Measurements from ENCODE around the gene TYROBP. TPM values are rescaled to one million over a fixed set of nuclear protein-coding genes. Genes with fewer than 3 reads are reported as not detected.
A peak's percentile ranks its signal among the peaks of the same experiment; 100 is the strongest.

Gene TYROBP
- total RNA-seq, 1 experiment from 2014 or later = not detected

- H2BK15ac ChIP-seq (ENCODE audit: low read depth, low read length) = no peak overlapping the region
- no peak overlapping the region for H3K14ac ChIP-seq (ENCODE audit: insufficient read depth, low read length)
- H3K79me1 ChIP-seq (ENCODE audit: insufficient read depth, low read depth, low read length, poor library complexity, severe bottlenecking) = no peaks in the 10 kb centered on the region
- no peaks in the 10 kb centered on the region for H3K9me3 ChIP-seq (ENCODE audit: control insufficient read depth, low read depth, low read length)
- no peak overlapping the region for H2BK20ac ChIP-seq (ENCODE audit: low read depth, low read length, poor library complexity, severe bottlenecking)
- H2BK120ac ChIP-seq (ENCODE audit: low read depth, low read length, poor library complexity, severe bottlenecking) = no peak overlapping the region
- peak overlapping the region; percentile 1 for H3K9ac ChIP-seq (ENCODE audit: extremely low read depth, insufficient read length, low read length)
- no peak overlapping the region for H3K23ac ChIP-seq (ENCODE audit: insufficient read length, low read depth, low read length)
- Mint-ChIP-seq H3K9me3 (no peaks in the 10 kb centered on the region), H3K27ac (no peak overlapping the region), H3K36me3 (ENCODE audit: insufficient read depth in 1 of 3, low read depth in 3 of 3) (peaks cover 7 to 26% (median 10%) of the 10 kb centered on the region in 3 experiments; a peak in 6 of 7 replicates), H3K4me3 (peak overlapping the region; percentile 67 to 79), H3K27me3 (ENCODE audit: low read depth) (peaks cover 5% of the 10 kb centered on the region), H3K4me1 (peaks cover 26 to 27% of the 10 kb centered on the region in 2 experiments)
- no peak for TF ChIP-seq CTCF (conservative IDR thresholded peaks at IDR 0.05)
- no peak overlapping the region for H3K27ac ChIP-seq (ENCODE audit: insufficient read length, low read depth, low read length)
- no peak overlapping the region for H4K91ac ChIP-seq (ENCODE audit: insufficient read length, low read depth, low read length)
- H3K4ac ChIP-seq (ENCODE audit: low read depth, low read length) = no peak overlapping the region
- no CpG with 5 or more reads among the region's 14 CpGs for WGBS (ENCODE audit: extremely low coverage, insufficient read length, low lambda C conversion rate)
- H2AFZ ChIP-seq (ENCODE audit: low read length) = no peak overlapping the region
- H3K4me1 ChIP-seq (ENCODE audit: insufficient read depth, low read length) = peaks cover 7% of the 10 kb centered on the region; the same call in 1 of the 2 replicates
- H3T11ph ChIP-seq (ENCODE audit: low read length) = no peak overlapping the region
- H3K56ac ChIP-seq (ENCODE audit: insufficient read length, low read depth, low read length) = no peak overlapping the region
- H4K8ac ChIP-seq (replicated peaks; ENCODE audit: insufficient read length, low read depth, low read length) = no peak overlapping the region
- no peaks in the 10 kb centered on the region for H3K79me2 ChIP-seq (ENCODE audit: insufficient read depth, low read length)
- H3K18ac ChIP-seq (ENCODE audit: insufficient read length, low read depth, low read length) = no peak overlapping the region
- H3K27me3 ChIP-seq (ENCODE audit: insufficient read depth, low read length) = no peaks in the 10 kb centered on the region
- DNase-seq = no peak
- peak overlapping the region; percentile 78 for H3K4me2 ChIP-seq (ENCODE audit: insufficient read depth, insufficient read length, low read length)
- peaks cover 24% of the 10 kb centered on the region for H3K23me2 ChIP-seq (ENCODE audit: insufficient read length, low read depth, low read length, poor library complexity, severe bottlenecking)
- no peak overlapping the region for H2BK12ac ChIP-seq (ENCODE audit: insufficient read length, low read depth, low read length)
- no peak overlapping the region for H2AK5ac ChIP-seq (ENCODE audit: insufficient read length, low read length)
- H4K20me1 ChIP-seq (ENCODE audit: control insufficient read depth, insufficient read depth, insufficient read length) = no peaks in the 10 kb centered on the region
- H4K5ac ChIP-seq (ENCODE audit: insufficient read length, low read depth, low read length) = no peak overlapping the region
- H2BK5ac ChIP-seq (ENCODE audit: insufficient read length, low read length) = no peak overlapping the region
These were observed 29.5 kb upstream of the TYROBP start for GRCh38 chr19:35937345-35938281.
